MM.1S (cell line): ENCODE measurements around the gene ANTXRL.
"Not testable (repeated sequence)": the region's sequence is repeated elsewhere in the genome, so short reads cannot be mapped to it uniquely, and the experiment has no call there.

Source experiments
- DNase-seq: peaks from one replicate; pipeline ENCODE4 v3.0.0-alpha.2; 2015
- H2AFZ ChIP-seq: fragments of 300-600 bp; sonication (generic); 2 replicates; pipeline ENCODE4 v1.6.0; 2016; ENCODE audit warnings: antibody characterized with exemption, low read length
- H3F3A ChIP-seq: fragments of 300-600 bp; sonication (generic); 2 replicates; pipeline ENCODE4 v1.6.1; 2016; ENCODE audit warnings: mild to moderate bottlenecking, antibody characterized with exemption, low read length, moderate library complexity, mixed read lengths; ENCODE audit not compliant: insufficient read depth
- H3K27ac ChIP-seq: fragments of 300-600 bp; sonication (generic); 2 replicates; pipeline ENCODE4 v1.5.1; 2016; ENCODE audit warnings: mild to moderate bottlenecking, low read length
- H3K27me3 ChIP-seq: fragments of 300-600 bp; sonication (generic); replicated peaks from 2 replicates; pipeline ENCODE4 v1.6.0; 2016; ENCODE audit warnings: low read length; ENCODE audit not compliant: insufficient read depth
- H3K36me3 ChIP-seq: fragments of 300-600 bp; sonication (generic); replicated peaks from 2 replicates; pipeline ENCODE4 v1.6.1; 2016; ENCODE audit warnings: mild to moderate bottlenecking, low read length, mixed read lengths; ENCODE audit not compliant: insufficient read depth
- H3K4me1 ChIP-seq: fragments of 300-600 bp; sonication (generic); 2 replicates; pipeline ENCODE4 v1.6.1; 2016; ENCODE audit warnings: low read length, mixed read lengths
- H3K4me2 ChIP-seq: fragments of 300-600 bp; sonication (generic); 2 replicates; pipeline ENCODE4 v1.6.0; 2016; ENCODE audit warnings: low read depth, low read length
- H3K4me3 ChIP-seq: fragments of 300-600 bp; sonication (generic); 2 replicates; pipeline ENCODE4 v1.5.1; 2016; ENCODE audit warnings: low read length, mixed read lengths
- H3K79me2 ChIP-seq: fragments of 300-600 bp; sonication (generic); 2 replicates; pipeline ENCODE4 v1.6.1; 2016; ENCODE audit warnings: mixed run types, low read length, mixed read lengths
- H3K9ac ChIP-seq: fragments of 300-600 bp; sonication (generic); 2 replicates; pipeline ENCODE4 v1.6.1; 2016; ENCODE audit warnings: low read length, mixed read lengths
- H3K9me2 ChIP-seq: fragments of 300-600 bp; sonication (generic); replicated peaks from 2 replicates; pipeline ENCODE4 v1.6.1; 2016; ENCODE audit warnings: mild to moderate bottlenecking, low read length, mixed read lengths; ENCODE audit not compliant: insufficient read depth
- H3K9me3 ChIP-seq: fragments of 300-600 bp; sonication (generic); replicated peaks from 2 replicates; pipeline ENCODE4 v1.6.1; 2016; ENCODE audit warnings: mild to moderate bottlenecking, low read length, mixed read lengths; ENCODE audit not compliant: insufficient read depth
- H4K20me1 ChIP-seq: fragments of 300-600 bp; sonication (generic); 2 replicates; pipeline ENCODE4 v1.6.1; 2016; ENCODE audit warnings: mild to moderate bottlenecking, low read length, moderate library complexity, mixed read lengths; ENCODE audit not compliant: insufficient read depth
- CTCF ChIP-seq: fragments of 300-600 bp; sonication (generic); IDR thresholded peaks from 2 replicates; pipeline ENCODE4 v1.5.1; 2016; ENCODE audit warnings: antibody characterized with exemption, low read length, mixed read lengths
- EZH2 ChIP-seq: fragments of 300-600 bp; sonication (generic); optimal IDR thresholded peaks from 2 replicates; pipeline ENCODE3; 2017; ENCODE audit warnings: low read depth, mild to moderate bottlenecking, antibody characterized with exemption, low read length, mixed read lengths
- EZH2phosphoT487 ChIP-seq: fragments of 300-600 bp; sonication (generic); IDR thresholded peaks from 2 replicates; pipeline ENCODE4 v1.6.1; 2018; ENCODE audit warnings: antibody characterized with exemption, low read length

Gene ANTXRL

GRCh38 chr10:46264336-46264735 is 22.5 kb upstream of the ANTXRL start:
- no peaks in the 10 kb centered on the region for H3K36me3 ChIP-seq
- H3K4me1 ChIP-seq: no peaks in the 10 kb centered on the region
- no peaks in the 10 kb centered on the region for H4K20me1 ChIP-seq

GRCh38 chr10:46264737-46265368 is 21.9 kb upstream of the ANTXRL start:
- H3F3A ChIP-seq: no peaks in the 10 kb centered on the region
- no peaks in the 10 kb centered on the region for H4K20me1 ChIP-seq
- H2AFZ ChIP-seq: no peak overlapping the region
- DNase-seq: no peak
- H3K4me1 ChIP-seq: no peaks in the 10 kb centered on the region
- H3K4me2 ChIP-seq: no peak overlapping the region
- TF ChIP-seq CTCF (no peak), EZH2phosphoT487 (no peak), EZH2 (no peak)
- H3K36me3 ChIP-seq: no peaks in the 10 kb centered on the region
- no peak overlapping the region for H3K27ac ChIP-seq
- H3K9me2 ChIP-seq: no peaks in the 10 kb centered on the region
- no peak overlapping the region for H3K9ac ChIP-seq
- no peaks in the 10 kb centered on the region for H3K27me3 ChIP-seq
- no peaks in the 10 kb centered on the region for H3K79me2 ChIP-seq
- no peaks in the 10 kb centered on the region for H3K9me3 ChIP-seq
- H3K4me3 ChIP-seq: no peak overlapping the region

More at GRCh38 chr10:46264336-46264735, 22.5 kb upstream of the ANTXRL start:
- Histone ChIP-seq H3K27me3 (no peaks in the 10 kb centered on the region), H3K4me2 (no peak overlapping the region), H3K79me2 (no peaks in the 10 kb centered on the region), H3K4me3 (no peak overlapping the region), H3K9me3 (no peaks in the 10 kb centered on the region), H3K27ac (no peak overlapping the region), H2AFZ (no peak overlapping the region), H3F3A (no peaks in the 10 kb centered on the region), H3K9ac (no peak overlapping the region), H3K9me2 (no peaks in the 10 kb centered on the region)
- DNase-seq: no peak
- TF ChIP-seq CTCF (no peak), EZH2phosphoT487 (no peak), EZH2 (no peak)

GRCh38 chr10:46265566-46266305 is 21.1 kb upstream of the ANTXRL start:
- H3K4me2 ChIP-seq, H3K9me3 ChIP-seq, H3K9me2 ChIP-seq, H3K9ac ChIP-seq, H3K36me3 ChIP-seq, H4K20me1 ChIP-seq, H2AFZ ChIP-seq, H3K27me3 ChIP-seq, H3K4me1 ChIP-seq, H3K27ac ChIP-seq, DNase-seq, H3K4me3 ChIP-seq, H3K79me2 ChIP-seq, H3F3A ChIP-seq: not testable (repeated sequence)
